Glutamatergic neuron (in vitro differentiated cells): ENCODE data around the gene HLA-DPB1. TPM values are rescaled to one million over a fixed set of nuclear protein-coding genes. Genes with fewer than 3 reads are reported as not detected.

Experiments
- DNase-seq: peaks from one replicate; pipeline ENCODE4 v3.0.0; 2022
- H3K27ac Mint-ChIP-seq: one replicate; pipeline ENCODE4 v1.8.0; 2020; ENCODE audit warnings: mild to moderate bottlenecking, mixed read lengths, inconsistent platforms; ENCODE audit not compliant: unreplicated experiment
- H3K27me3 Mint-ChIP-seq: one replicate; pipeline ENCODE4 v1.8.0; 2020; ENCODE audit warnings: mild to moderate bottlenecking, moderate library complexity, mixed read lengths, inconsistent platforms; ENCODE audit not compliant: unreplicated experiment
- H3K36me3 Mint-ChIP-seq: one replicate; pipeline ENCODE4 v1.8.0; 2020; ENCODE audit warnings: mild to moderate bottlenecking, mixed read lengths, inconsistent platforms; ENCODE audit not compliant: unreplicated experiment
- H3K4me1 Mint-ChIP-seq: one replicate; pipeline ENCODE4 v1.8.0; 2020; ENCODE audit warnings: mild to moderate bottlenecking, low read depth, mixed read lengths, inconsistent platforms; ENCODE audit not compliant: unreplicated experiment
- H3K4me3 Mint-ChIP-seq: one replicate; pipeline ENCODE4 v1.8.0; 2020; ENCODE audit warnings: mild to moderate bottlenecking, mixed read lengths, inconsistent platforms; ENCODE audit not compliant: unreplicated experiment
- H3K9me3 Mint-ChIP-seq: one replicate; pipeline ENCODE4 v1.8.0; 2020; ENCODE audit warnings: mild to moderate bottlenecking, moderate library complexity, mixed read lengths, inconsistent platforms; ENCODE audit not compliant: unreplicated experiment
- total RNA-seq: library from RNA; stranded (reverse); fragmentation: NEBNext Ultra II Directional; extraction: Animal tissue kit (Norgen Biotek cat#: 25700); gene quantifications from one replicate; pipeline ENCODE4 v1.2.1, GENCODE V29; 2021; ENCODE audit not compliant: unreplicated experiment
- TF ChIP-seq, protein P1 (sequence below): fragments of 200-600 bp; sonication (generic); IDR thresholded peaks from one replicate; pipeline ENCODE4 v1.5.0; 2021; ENCODE audit not compliant: partially characterized antibody, unreplicated experiment

HLA-DPB1 gene
- total RNA-seq, 1 donor from 2014 or later = 4.7 TPM

DNA sequence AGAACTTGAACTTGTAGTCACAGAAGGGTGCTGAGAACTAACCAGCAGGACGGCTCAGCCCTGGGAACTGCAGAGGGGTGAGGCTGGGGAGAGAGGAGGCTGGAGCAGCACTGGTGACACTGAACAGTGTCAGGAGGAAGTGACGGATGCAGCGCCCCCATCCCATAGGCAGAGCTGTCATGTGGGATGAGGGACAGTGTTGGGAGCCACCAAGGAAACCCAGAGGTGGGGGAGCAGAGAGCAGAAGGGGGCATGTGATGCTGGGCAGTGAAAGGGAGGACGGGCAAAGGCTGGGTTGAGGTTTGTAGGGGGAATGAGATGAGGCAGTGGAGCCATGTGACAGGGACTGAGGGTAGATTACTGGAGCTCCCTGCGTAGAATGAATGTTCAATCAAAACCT, 2.1 kb downstream of the HLA-DPB1 start:
- H3K27ac Mint-ChIP-seq = no peak overlapping the region
- peaks cover 5% of the 10 kb centered on the region for H3K4me1 Mint-ChIP-seq
- no peak for DNase-seq
- no peak overlapping the region for H3K4me3 Mint-ChIP-seq
- peaks cover 6% of the 10 kb centered on the region for H3K27me3 Mint-ChIP-seq
- H3K9me3 Mint-ChIP-seq = peaks cover 10% of the 10 kb centered on the region
- TF ChIP-seq, protein P1, sequence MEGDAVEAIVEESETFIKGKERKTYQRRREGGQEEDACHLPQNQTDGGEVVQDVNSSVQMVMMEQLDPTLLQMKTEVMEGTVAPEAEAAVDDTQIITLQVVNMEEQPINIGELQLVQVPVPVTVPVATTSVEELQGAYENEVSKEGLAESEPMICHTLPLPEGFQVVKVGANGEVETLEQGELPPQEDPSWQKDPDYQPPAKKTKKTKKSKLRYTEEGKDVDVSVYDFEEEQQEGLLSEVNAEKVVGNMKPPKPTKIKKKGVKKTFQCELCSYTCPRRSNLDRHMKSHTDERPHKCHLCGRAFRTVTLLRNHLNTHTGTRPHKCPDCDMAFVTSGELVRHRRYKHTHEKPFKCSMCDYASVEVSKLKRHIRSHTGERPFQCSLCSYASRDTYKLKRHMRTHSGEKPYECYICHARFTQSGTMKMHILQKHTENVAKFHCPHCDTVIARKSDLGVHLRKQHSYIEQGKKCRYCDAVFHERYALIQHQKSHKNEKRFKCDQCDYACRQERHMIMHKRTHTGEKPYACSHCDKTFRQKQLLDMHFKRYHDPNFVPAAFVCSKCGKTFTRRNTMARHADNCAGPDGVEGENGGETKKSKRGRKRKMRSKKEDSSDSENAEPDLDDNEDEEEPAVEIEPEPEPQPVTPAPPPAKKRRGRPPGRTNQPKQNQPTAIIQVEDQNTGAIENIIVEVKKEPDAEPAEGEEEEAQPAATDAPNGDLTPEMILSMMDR = no peak
- peaks cover 11% of the 10 kb centered on the region for H3K36me3 Mint-ChIP-seq

DNA sequence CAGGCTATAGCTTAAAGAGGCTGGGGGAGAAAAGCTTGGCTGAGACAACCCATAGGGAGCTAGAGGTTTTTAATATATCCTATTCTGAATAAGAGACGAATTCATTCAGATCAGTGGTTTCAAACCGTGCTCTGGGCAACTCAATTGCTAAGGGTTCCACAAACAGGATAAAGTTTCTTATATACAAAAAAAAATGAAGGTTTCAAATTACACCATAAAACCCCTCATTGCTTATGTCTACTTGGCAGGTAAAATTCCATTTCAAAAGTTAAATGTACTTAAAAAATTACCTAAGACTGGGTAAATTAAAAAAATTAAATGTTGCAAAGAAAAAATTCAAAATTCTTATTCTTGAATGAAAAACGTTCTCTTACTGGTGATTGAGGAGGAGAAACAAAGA, 2.7 kb downstream of the HLA-DPB1 start:
- Mint-ChIP-seq H3K27me3 (peaks cover 6% of the 10 kb centered on the region), H3K9me3 (peaks cover 10% of the 10 kb centered on the region), H3K4me1 (peaks cover 5% of the 10 kb centered on the region), H3K36me3 (peaks cover 11% of the 10 kb centered on the region), H3K27ac (no peak overlapping the region), H3K4me3 (no peak overlapping the region)
- TF ChIP-seq, protein P1 = no peak
- no peak for DNase-seq

DNA sequence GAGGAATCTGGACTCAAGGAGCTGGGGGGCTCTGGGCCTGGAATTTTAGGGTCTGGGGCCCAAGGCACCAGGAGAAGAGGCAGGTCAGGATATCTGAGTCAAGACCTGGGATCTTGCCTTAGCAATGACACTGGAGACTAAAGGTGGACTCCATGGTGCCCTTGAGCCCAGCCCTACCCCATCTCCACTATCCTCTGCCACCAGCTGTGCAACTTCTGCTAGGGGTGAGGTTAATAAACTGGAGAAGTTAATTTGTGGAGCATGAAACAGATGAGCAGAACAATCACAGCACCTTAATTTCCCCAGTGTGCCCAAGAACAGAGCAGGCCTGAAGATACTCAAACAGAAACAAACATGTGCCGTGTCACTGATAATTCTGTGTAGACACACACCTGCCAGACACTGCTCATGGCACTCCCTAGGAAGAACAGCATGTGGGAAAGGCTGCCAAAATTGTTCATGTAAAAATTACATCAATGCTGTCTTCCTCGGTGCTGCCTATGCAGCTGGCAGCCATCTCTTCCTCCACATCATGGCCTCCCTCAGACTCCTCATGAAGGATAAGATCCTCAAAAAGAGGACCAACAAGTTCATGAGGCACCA, 3.2 kb downstream of the HLA-DPB1 start:
- TF ChIP-seq, protein P1 = no peak
- no peak for DNase-seq
- peaks cover 10% of the 10 kb centered on the region for H3K9me3 Mint-ChIP-seq
- H3K27ac Mint-ChIP-seq = no peak overlapping the region
- H3K36me3 Mint-ChIP-seq = peaks cover 11% of the 10 kb centered on the region
- peaks cover 6% of the 10 kb centered on the region for H3K27me3 Mint-ChIP-seq
- peaks cover 5% of the 10 kb centered on the region for H3K4me1 Mint-ChIP-seq
- no peak overlapping the region for H3K4me3 Mint-ChIP-seq

DNA sequence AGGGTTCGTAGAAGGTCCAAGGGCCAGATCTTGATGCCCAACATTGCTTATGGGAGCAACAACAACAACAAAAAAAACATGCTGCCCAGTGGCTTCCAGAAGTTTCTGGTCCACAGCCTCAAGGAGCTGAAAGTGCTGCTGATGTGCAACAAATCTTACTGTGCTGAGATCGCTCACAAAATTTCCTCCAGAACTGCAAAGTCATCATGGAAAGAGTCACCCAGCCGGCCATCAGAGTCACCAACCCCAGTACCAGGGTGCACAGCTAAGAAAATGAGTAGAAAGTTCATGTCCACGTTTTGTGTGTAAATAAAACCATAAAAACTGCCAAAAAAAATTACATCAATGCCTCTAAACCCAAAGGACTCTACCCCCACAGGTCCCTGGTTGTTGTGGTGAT, 3.8 kb downstream of the HLA-DPB1 start:
- Mint-ChIP-seq H3K4me1 (peaks cover 5% of the 10 kb centered on the region), H3K9me3 (peaks cover 10% of the 10 kb centered on the region), H3K27me3 (peaks cover 6% of the 10 kb centered on the region), H3K36me3 (peaks cover 11% of the 10 kb centered on the region), H3K4me3 (peak overlapping the region; percentile 96), H3K27ac (no peak overlapping the region)
- no peak for DNase-seq
- TF ChIP-seq, protein P1 = no peak
